Memory B cell (primary cell): ENCODE measurements around the gene SLC5A6.
"Not testable (repeated sequence)": the region's sequence is repeated elsewhere in the genome, so short reads cannot be mapped to it uniquely, and the experiment has no call there.

Experiments used
- ATAC-seq: fragments of 150-1000 bp; cut with Tn5 transposase; 2 replicates; pipeline ENCODE4 v1.10.0; 2021; ENCODE audit warnings: low read depth, mild to moderate bottlenecking, moderate library complexity
- DNase-seq, 2 donors: peaks; one replicate each; pipeline ENCODE4 v3.0.0; 2022; ENCODE audit warnings: low spot score in 2 of 2
- H3K27ac Mint-ChIP-seq: one replicate; pipeline ENCODE4 v1.8.0; 2022; ENCODE audit warnings: mild to moderate bottlenecking, moderate library complexity, mixed read lengths
- H3K27me3 Mint-ChIP-seq: one replicate; pipeline ENCODE4 v1.8.0; 2022; ENCODE audit warnings: mixed read lengths
- H3K36me3 Mint-ChIP-seq: one replicate; pipeline ENCODE4 v1.8.0; 2022; ENCODE audit warnings: mild to moderate bottlenecking, mixed read lengths
- H3K4me1 Mint-ChIP-seq: one replicate; pipeline ENCODE4 v1.8.0; 2022; ENCODE audit warnings: mixed read lengths
- H3K4me3 Mint-ChIP-seq: one replicate; pipeline ENCODE4 v1.8.0; 2022; ENCODE audit warnings: mild to moderate bottlenecking, moderate library complexity, mixed read lengths
- H3K9me3 Mint-ChIP-seq: one replicate; pipeline ENCODE4 v1.8.0; 2022; ENCODE audit warnings: mixed read lengths

The SLC5A6 gene

GRCh38 chr2:27205206-27205605 lies 6.9 kb downstream of the SLC5A6 start:
- Mint-ChIP-seq H3K27me3 (no peaks in the 10 kb centered on the region), H3K36me3 (peaks cover 35% of the 10 kb centered on the region), H3K4me1 (peaks cover 9% of the 10 kb centered on the region), H3K4me3 (no peak overlapping the region), H3K9me3 (no peaks in the 10 kb centered on the region), H3K27ac (no peak overlapping the region)
- no peak for DNase-seq
- no peak for ATAC-seq

- Mint-ChIP-seq H3K27ac (no peak overlapping the region), H3K27me3 (no peaks in the 10 kb centered on the region), H3K4me3 (no peak overlapping the region), H3K4me1 (peaks cover 4% of the 10 kb centered on the region), H3K36me3 (peaks cover 37% of the 10 kb centered on the region), H3K9me3 (no peaks in the 10 kb centered on the region)
- ATAC-seq (no peak), DNase-seq (no peak)
Observed at GRCh38 chr2:27204566-27204965, 7.5 kb downstream of the SLC5A6 start.

GRCh38 chr2:27203741-27204140 lies 8.3 kb downstream of the SLC5A6 start:
- Mint-ChIP-seq H3K9me3 (no peaks in the 10 kb centered on the region), H3K4me3 (no peak overlapping the region), H3K27ac (no peak overlapping the region), H3K27me3 (no peaks in the 10 kb centered on the region), H3K36me3 (peaks cover 39% of the 10 kb centered on the region), H3K4me1 (no peaks in the 10 kb centered on the region)
- DNase-seq = no peak
- ATAC-seq = no peak

- Mint-ChIP-seq H3K36me3 (peaks cover 39% of the 10 kb centered on the region), H3K4me3 (no peak overlapping the region), H3K4me1 (no peaks in the 10 kb centered on the region), H3K27ac (no peak overlapping the region), H3K27me3 (no peaks in the 10 kb centered on the region), H3K9me3 (no peaks in the 10 kb centered on the region)
- ATAC-seq = no peak
- DNase-seq = no peak
Observed at GRCh38 chr2:27202854-27203253, 9.2 kb downstream of the SLC5A6 start.

- Mint-ChIP-seq H3K4me1 (no peaks in the 10 kb centered on the region), H3K9me3 (no peaks in the 10 kb centered on the region), H3K4me3 (no peak overlapping the region), H3K27ac (no peak overlapping the region), H3K27me3 (no peaks in the 10 kb centered on the region), H3K36me3 (peaks cover 34% of the 10 kb centered on the region)
- DNase-seq = no peak
- no peak for ATAC-seq
Observed at GRCh38 chr2:27201675-27202074, 10.4 kb downstream of the SLC5A6 start.

- DNase-seq (no peak), ATAC-seq (no peak)
- Mint-ChIP-seq H3K27me3 (peaks cover 3% of the 10 kb centered on the region), H3K4me3 (no peak overlapping the region), H3K27ac (no peak overlapping the region), H3K4me1 (no peaks in the 10 kb centered on the region), H3K9me3 (no peaks in the 10 kb centered on the region), H3K36me3 (peaks cover 20% of the 10 kb centered on the region)
Observed at GRCh38 chr2:27199241-27199640, 12.8 kb downstream of the SLC5A6 start.

GRCh38 chr2:27198627-27199026 lies 13.4 kb downstream of the SLC5A6 start:
- Mint-ChIP-seq H3K27me3 (peaks cover 3% of the 10 kb centered on the region), H3K27ac (no peak overlapping the region), H3K36me3 (peaks cover 20% of the 10 kb centered on the region), H3K4me3 (no peak overlapping the region), H3K4me1 (no peaks in the 10 kb centered on the region), H3K9me3 (no peaks in the 10 kb centered on the region)
- DNase-seq = no peak
- ATAC-seq = no peak

- not testable (repeated sequence) for H3K4me1 Mint-ChIP-seq, H3K9me3 Mint-ChIP-seq, H3K4me3 Mint-ChIP-seq, ATAC-seq, H3K27ac Mint-ChIP-seq, H3K27me3 Mint-ChIP-seq, DNase-seq
- peaks cover 17% of the 10 kb centered on the region for H3K36me3 Mint-ChIP-seq
Observed at GRCh38 chr2:27198068-27198467, 14.0 kb downstream of the SLC5A6 start.

GRCh38 chr2:27195799-27196198 lies 16.3 kb downstream of the SLC5A6 start:
- not testable (repeated sequence) for DNase-seq, H3K4me1 Mint-ChIP-seq, H3K27me3 Mint-ChIP-seq, H3K36me3 Mint-ChIP-seq, ATAC-seq, H3K27ac Mint-ChIP-seq, H3K9me3 Mint-ChIP-seq, H3K4me3 Mint-ChIP-seq

- H3K4me3 Mint-ChIP-seq = no peak overlapping the region
Observed at GRCh38 chr2:27194538-27195354, 17.3 kb downstream of the SLC5A6 start.

GRCh38 chr2:27191070-27191829 lies 20.8 kb downstream of the SLC5A6 start:
- DNase-seq (peak in 1 of 2 donors; percentile 58), ATAC-seq (peak; percentile 99)
- H3K4me3 Mint-ChIP-seq = no peak overlapping the region
- peaks cover 9% of the 10 kb centered on the region for H3K27me3 Mint-ChIP-seq
- no peaks in the 10 kb centered on the region for H3K36me3 Mint-ChIP-seq
- H3K4me1 Mint-ChIP-seq = peaks cover 2% of the 10 kb centered on the region
- no peaks in the 10 kb centered on the region for H3K9me3 Mint-ChIP-seq
- H3K27ac Mint-ChIP-seq = no peak overlapping the region

More at GRCh38 chr2:27194538-27195354, 17.3 kb downstream of the SLC5A6 start:
- Mint-ChIP-seq H3K27me3 (peaks cover 6% of the 10 kb centered on the region), H3K4me1 (peaks cover 2% of the 10 kb centered on the region), H3K9me3 (no peaks in the 10 kb centered on the region), H3K36me3 (peaks cover 3% of the 10 kb centered on the region), H3K27ac (no peak overlapping the region)
- no peak for DNase-seq
- ATAC-seq = no peak

GRCh38 chr2:27189989-27190388 lies 22.1 kb downstream of the SLC5A6 start:
- no peak overlapping the region for H3K27ac Mint-ChIP-seq

GRCh38 chr2:27186613-27187345 lies 25.3 kb downstream of the SLC5A6 start:
- Mint-ChIP-seq H3K9me3 (no peaks in the 10 kb centered on the region), H3K4me3 (no peak overlapping the region), H3K27ac (no peak overlapping the region), H3K27me3 (peaks cover 9% of the 10 kb centered on the region), H3K4me1 (no peaks in the 10 kb centered on the region), H3K36me3 (no peaks in the 10 kb centered on the region)
- DNase-seq = no peak
- no peak for ATAC-seq

More at GRCh38 chr2:27189989-27190388, 22.1 kb downstream of the SLC5A6 start:
- H3K9me3 Mint-ChIP-seq = no peaks in the 10 kb centered on the region
- H3K4me1 Mint-ChIP-seq = peaks cover 2% of the 10 kb centered on the region
- peaks cover 9% of the 10 kb centered on the region for H3K27me3 Mint-ChIP-seq
- H3K4me3 Mint-ChIP-seq = no peak overlapping the region
- H3K36me3 Mint-ChIP-seq = no peaks in the 10 kb centered on the region
- ATAC-seq (no peak), DNase-seq (no peak)
